HCT116 (cell line): ENCODE results near the gene ARMC8. TPM values are rescaled to one million over a fixed set of nuclear protein-coding genes. Genes with fewer than 3 reads are reported as not detected.
A peak's percentile ranks its signal among the peaks of the same experiment; 100 is the strongest.

Experiments used
- ATAC-seq: fragments of 200-7000 bp; cut with Tn5 transposase; 2 replicates; pipeline ENCODE4 v1.9.1; 2020; ENCODE audit warnings: mild to moderate bottlenecking, moderate library complexity
- BruUV-seq: library from RNA; stranded (reverse); fragments of 400-500 nt; replicated peaks from 2 replicates; lab custom pipeline; 2021; lab: Mats Ljungman, UMichigan
- CTCF ChIA-PET: fragments of 300-600 bp; sonication (Branson Sonifier 250); formaldehyde crosslinking; loops from one replicate; lab custom pipeline; 2021; ENCODE audit warnings: antibody characterized with exemption; lab: Charles Lee
- POLR2A ChIA-PET: fragments of 300-600, 350-600 bp; sonication (Branson Sonifier 250); formaldehyde crosslinking; loops from one replicate; lab custom pipeline; 2021; ENCODE audit warnings: antibody characterized with exemption; lab: Charles Lee
- RAD21 ChIA-PET, 2 experiments: fragments of 300-600 bp; sonication (Branson Sonifier 250); formaldehyde crosslinking; loops; one replicate each; lab custom pipeline; 2023; ENCODE audit warnings: low total read pairs in 2 of 2; ENCODE audit not compliant: uncharacterized antibody in 2 of 2, unreplicated experiment in 2 of 2, low non-redundant PET in 1 of 2; lab: Charles Lee
- DNase-seq: peaks from one replicate; pipeline ENCODE4 v3.0.0-alpha.2; 2010; ENCODE audit warnings: low read depth, low spot score
- H2AFZ ChIP-seq: fragments of 200-600 bp; shearing (Covaris generic), sonication (generic); 2 replicates; pipeline ENCODE4 v1.6.1; 2017; ENCODE audit warnings: low read depth, mixed run types, mixed read lengths, antibody characterized with exemption, low read length; ENCODE audit not compliant: poor library complexity, severe bottlenecking
- H3K27ac ChIP-seq: 2 replicates; pipeline ENCODE4 v1.5.1; 2012; ENCODE audit warnings: low read depth, low read length
- H3K27me3 ChIP-seq: fragments of 200-600 bp; sonication (generic); 2 replicates; pipeline ENCODE4 v1.6.1; 2016; ENCODE audit warnings: mixed run types, low read length, mixed read lengths; ENCODE audit not compliant: insufficient read depth
- H3K36me3 ChIP-seq, 2 experiments: fragments of 200-500 bp in 1 of 2; fragments of 200-600 bp in 1 of 2; sonication (Bioruptor generic) in 1 of 2; sonication (generic) in 1 of 2; 2 replicates each; pipeline versions ENCODE4 v1.5.1 to v1.6.1; 2014 to 2016; ENCODE audit warnings: low read length in 2 of 2, inconsistent platforms in 1 of 2, mixed read lengths in 1 of 2, mixed run types in 1 of 2; ENCODE audit not compliant: insufficient read depth in 2 of 2, control insufficient read depth in 1 of 2
- H3K4me1 ChIP-seq, 2 experiments: fragments of 200-600 bp in 1 of 2; sonication (generic) in 1 of 2; 2 replicates each; pipeline versions ENCODE4 v1.5.1 to v1.6.1; 2012 to 2017; ENCODE audit warnings: low read length in 2 of 2, inconsistent platforms in 1 of 2, mild to moderate bottlenecking in 1 of 2, mixed read lengths in 1 of 2, mixed run types in 1 of 2, moderate library complexity in 1 of 2; ENCODE audit not compliant: insufficient read depth in 2 of 2, control insufficient read depth in 1 of 2
- H3K4me2 ChIP-seq: fragments of 200-600 bp; sonication (generic); 2 replicates; pipeline ENCODE4 v1.6.1; 2017; ENCODE audit warnings: mixed run types, low read length, mixed read lengths
- H3K4me3 ChIP-seq, 2 experiments: fragments of 200-600 bp in 1 of 2; sonication (generic) in 1 of 2; replicated peaks in 1 of 2; 2 replicates each; pipeline ENCODE4 v1.5.1; 2011 to 2016; ENCODE audit warnings: low read length in 2 of 2, control low read depth in 1 of 2, low read depth in 1 of 2, mild to moderate bottlenecking in 1 of 2, mixed read lengths in 1 of 2, mixed run types in 1 of 2
- H3K79me2 ChIP-seq: fragments of 200-600 bp; sonication (generic); 2 replicates; pipeline ENCODE4 v1.6.1; 2017; ENCODE audit warnings: mild to moderate bottlenecking, mixed run types, low read length, moderate library complexity, mixed read lengths; ENCODE audit not compliant: insufficient read depth
- H3K9ac ChIP-seq: fragments of 200-600 bp; sonication (generic); 2 replicates; pipeline ENCODE4 v1.6.1; 2016; ENCODE audit warnings: low read length, mixed read lengths
- H3K9me2 ChIP-seq: fragments of 200-600 bp; sonication (generic), shearing (Covaris generic); 2 replicates; pipeline ENCODE4 v1.6.1; 2017; ENCODE audit warnings: mixed run types, mild to moderate bottlenecking, moderate library complexity; ENCODE audit not compliant: insufficient read depth
- H3K9me3 ChIP-seq, 2 experiments: fragments of 200-500 bp in 1 of 2; fragments of 200-600 bp in 1 of 2; sonication (Bioruptor generic) in 1 of 2; sonication (generic) in 1 of 2; 2 replicates each; pipeline ENCODE4 v1.6.1; 2014 to 2017; ENCODE audit warnings: low read length in 2 of 2, mixed read lengths in 2 of 2, inconsistent platforms in 1 of 2, low read depth in 1 of 2, mild to moderate bottlenecking in 1 of 2, mixed run types in 1 of 2, moderate library complexity in 1 of 2; ENCODE audit not compliant: control insufficient read depth in 1 of 2, insufficient read depth in 1 of 2
- H4K20me1 ChIP-seq: fragments of 200-600 bp; sonication (generic), shearing (Covaris generic); 2 replicates; pipeline ENCODE4 v1.6.1; 2017; ENCODE audit warnings: mixed run types, mild to moderate bottlenecking, moderate library complexity; ENCODE audit not compliant: insufficient read depth
- ELF1 ChIP-seq: IDR thresholded peaks from 2 replicates; pipeline ENCODE4 v1.6.1; 2012; ENCODE audit warnings: low read depth, borderline replicate concordance
- JUND ChIP-seq: IDR thresholded peaks from 2 replicates; pipeline ENCODE4 v1.6.1; 2012
- RAD21 ChIP-seq: IDR thresholded peaks from 2 replicates; pipeline ENCODE4 v1.6.1; 2012; ENCODE audit warnings: low read depth, mild to moderate bottlenecking
- SIN3A ChIP-seq: IDR thresholded peaks from 2 replicates; pipeline ENCODE4 v1.6.1; 2012; ENCODE audit warnings: low read depth
- YY1 ChIP-seq: IDR thresholded peaks from 2 replicates; pipeline ENCODE4 v1.6.1; 2011; ENCODE audit warnings: low read length, low read depth, moderate library complexity, mild to moderate bottlenecking; ENCODE audit not compliant: insufficient replicate concordance; ENCODE audit errors: extremely low read depth
- ZFX ChIP-seq: fragments of 450-650 bp; IDR thresholded peaks from 2 replicates; pipeline ENCODE4 v1.6.1; 2017
- ZNF274 ChIP-seq: fragments of 200-500 bp; sonication (Bioruptor generic); IDR thresholded peaks from 2 replicates; pipeline ENCODE4 v1.6.1; 2014; ENCODE audit warnings: mild to moderate bottlenecking, low read depth, low read length, inconsistent platforms
- intact Hi-C: fragments of 100-400 bp; cut with micrococcal nuclease; formaldehyde crosslinking; loops from 2 replicates; pipeline ENCODE4 v1.10.0; 2022
- total RNA-seq: library from RNA; stranded (reverse); gene quantifications from one replicate; pipeline ENCODE4 v1.2.1, GENCODE V29; 2021; ENCODE audit not compliant: unreplicated experiment
- TF ChIP-seq, protein P1 (sequence below), 3 experiments: fragments of 200-600 bp in 1 of 3; sonication (generic) in 1 of 3; IDR thresholded peaks in 2 of 3; conservative IDR thresholded peaks in 1 of 3; 2 replicates each; pipeline ENCODE4 v1.5.1; 2012 to 2017; ENCODE audit warnings: low read depth in 2 of 3, low read length in 2 of 3, antibody characterized with exemption in 1 of 3, borderline replicate concordance in 1 of 3, control low read depth in 1 of 3, mild to moderate bottlenecking in 1 of 3, mixed read lengths in 1 of 3, mixed run types in 1 of 3, moderate library complexity in 1 of 3; ENCODE audit not compliant: insufficient read depth in 1 of 3
- TF ChIP-seq, protein P2 (sequence below): IDR thresholded peaks from 2 replicates; pipeline ENCODE4 v1.6.1; 2012
- TF ChIP-seq, protein P3 (sequence below): IDR thresholded peaks from 2 replicates; pipeline ENCODE4 v1.6.1; 2012; ENCODE audit warnings: low read depth

Gene ARMC8
- total RNA-seq, 1 experiment from 2014 or later = 36.2 TPM

DNA sequence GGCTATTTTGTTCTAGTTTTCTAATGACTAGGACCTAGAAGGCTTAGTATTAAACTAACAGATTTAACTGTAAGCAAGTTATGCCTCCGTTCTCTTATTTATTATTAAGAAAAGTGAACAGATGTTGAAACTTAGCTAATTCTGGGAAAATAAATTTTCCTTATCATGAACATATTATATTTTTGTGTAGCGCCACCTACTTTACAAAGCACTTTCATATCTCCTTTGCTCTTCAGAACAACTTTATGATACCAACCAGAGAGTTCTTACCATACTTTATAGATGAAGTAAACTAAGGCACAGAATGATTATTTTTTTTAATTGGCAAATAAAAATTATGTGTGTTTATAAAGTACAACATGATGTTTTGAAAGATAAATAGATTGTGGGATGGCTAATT lies 83.1 kb downstream of the ARMC8 start:
- TF ChIP-seq, protein P1, sequence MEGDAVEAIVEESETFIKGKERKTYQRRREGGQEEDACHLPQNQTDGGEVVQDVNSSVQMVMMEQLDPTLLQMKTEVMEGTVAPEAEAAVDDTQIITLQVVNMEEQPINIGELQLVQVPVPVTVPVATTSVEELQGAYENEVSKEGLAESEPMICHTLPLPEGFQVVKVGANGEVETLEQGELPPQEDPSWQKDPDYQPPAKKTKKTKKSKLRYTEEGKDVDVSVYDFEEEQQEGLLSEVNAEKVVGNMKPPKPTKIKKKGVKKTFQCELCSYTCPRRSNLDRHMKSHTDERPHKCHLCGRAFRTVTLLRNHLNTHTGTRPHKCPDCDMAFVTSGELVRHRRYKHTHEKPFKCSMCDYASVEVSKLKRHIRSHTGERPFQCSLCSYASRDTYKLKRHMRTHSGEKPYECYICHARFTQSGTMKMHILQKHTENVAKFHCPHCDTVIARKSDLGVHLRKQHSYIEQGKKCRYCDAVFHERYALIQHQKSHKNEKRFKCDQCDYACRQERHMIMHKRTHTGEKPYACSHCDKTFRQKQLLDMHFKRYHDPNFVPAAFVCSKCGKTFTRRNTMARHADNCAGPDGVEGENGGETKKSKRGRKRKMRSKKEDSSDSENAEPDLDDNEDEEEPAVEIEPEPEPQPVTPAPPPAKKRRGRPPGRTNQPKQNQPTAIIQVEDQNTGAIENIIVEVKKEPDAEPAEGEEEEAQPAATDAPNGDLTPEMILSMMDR (IDR thresholded peaks at IDR 0.05 in 2 of 3, conservative IDR thresholded peaks at IDR 0.05 in 1 of 3; ENCODE audit: borderline replicate concordance in 1 of 3, insufficient read depth in 1 of 3, low read depth in 2 of 3, low read length in 2 of 3) = peak in 1 of 3 experiments; percentile 9; a peak in 1 of 6 replicates
- TF ChIP-seq, protein P2, sequence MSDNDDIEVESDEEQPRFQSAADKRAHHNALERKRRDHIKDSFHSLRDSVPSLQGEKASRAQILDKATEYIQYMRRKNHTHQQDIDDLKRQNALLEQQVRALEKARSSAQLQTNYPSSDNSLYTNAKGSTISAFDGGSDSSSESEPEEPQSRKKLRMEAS = no peak
- no peaks in the 10 kb centered on the region for H4K20me1 ChIP-seq
- no peak overlapping the region for H2AFZ ChIP-seq
- no peaks in the 10 kb centered on the region for H3K4me1 ChIP-seq
- intact Hi-C loops = no loop called here
- peaks cover 14 to 19% of the 10 kb centered on the region in 2 experiments; a peak in 3 of 4 replicates for H3K36me3 ChIP-seq
- no peaks in the 10 kb centered on the region for H3K79me2 ChIP-seq
- no peak overlapping the region for H3K4me3 ChIP-seq
- H3K27ac ChIP-seq = no peak overlapping the region
- H3K9ac ChIP-seq = no peak overlapping the region
- ATAC-seq (no peak), DNase-seq (no peak)
- CTCF ChIA-PET = no interaction called here
- BruUV-seq = no TSS peak
- POLR2A ChIA-PET = no interaction called here
- H3K9me2 ChIP-seq = no peaks in the 10 kb centered on the region
- RAD21 ChIA-PET = no interaction called here
- no peaks in the 10 kb centered on the region for H3K27me3 ChIP-seq
- H3K4me2 ChIP-seq = no peak overlapping the region
- H3K9me3 ChIP-seq = no peaks in the 10 kb centered on the region

DNA sequence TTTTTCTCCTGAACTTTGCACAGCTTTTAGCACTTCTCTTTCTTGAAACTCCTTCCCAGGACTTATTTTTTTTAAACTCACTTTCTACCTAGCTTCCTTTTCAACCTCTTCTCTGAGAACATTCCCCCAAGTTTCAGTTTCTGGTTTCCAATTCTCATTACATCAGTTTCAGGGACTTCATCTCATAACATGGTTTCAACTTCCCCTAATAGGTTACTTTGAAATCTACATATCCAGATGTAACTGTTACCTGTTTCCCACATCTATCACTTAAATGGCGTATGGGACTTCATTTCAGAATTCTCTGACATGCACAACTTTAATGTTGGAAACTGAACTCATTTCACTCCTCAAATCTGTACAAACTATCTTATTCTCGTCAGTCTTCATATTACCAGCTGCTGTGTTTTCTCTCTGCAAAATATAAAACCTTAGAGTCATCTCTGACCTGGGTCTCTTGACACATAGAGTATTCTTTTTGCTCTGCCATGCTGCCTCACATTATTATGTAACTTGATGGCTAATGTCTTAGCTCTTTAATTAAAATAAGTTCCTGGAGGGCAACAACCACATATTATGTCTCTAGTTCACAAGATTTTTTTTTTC lies 84.2 kb downstream of the ARMC8 start:
- Histone ChIP-seq H3K9ac (no peak overlapping the region), H3K9me3 (no peaks in the 10 kb centered on the region), H3K79me2 (no peaks in the 10 kb centered on the region), H4K20me1 (no peaks in the 10 kb centered on the region), H3K4me3 (no peak overlapping the region), H3K4me2 (no peak overlapping the region), H2AFZ (no peak overlapping the region), H3K36me3 (peaks cover 14 to 19% of the 10 kb centered on the region in 2 experiments; a peak in 3 of 4 replicates), H3K27me3 (no peaks in the 10 kb centered on the region), H3K4me1 (no peaks in the 10 kb centered on the region), H3K27ac (no peak overlapping the region), H3K9me2 (no peaks in the 10 kb centered on the region)
- no TSS peak for BruUV-seq
- POLR2A ChIA-PET = no interaction called here
- CTCF ChIA-PET = interaction anchor here (1.3 kb wide), 1 partner anchor 12 kb away, joined by 3 read pairs; no protein-coding TSS in a partner anchor
- intact Hi-C loops = no loop called here
- ATAC-seq (no peak), DNase-seq (no peak)
- RAD21 ChIA-PET = no interaction called here
- TF ChIP-seq YY1 (no peak), ZNF274 (no peak), SIN3A (no peak), ELF1 (no peak), JUND (no peak), ZFX (no peak), RAD21 (no peak)
- TF ChIP-seq, protein P1 (IDR thresholded peaks at IDR 0.05 in 2 of 3, conservative IDR thresholded peaks at IDR 0.05 in 1 of 3; ENCODE audit: borderline replicate concordance in 1 of 3, insufficient read depth in 1 of 3, low read depth in 2 of 3, low read length in 2 of 3) = no peak
- TF ChIP-seq, protein P3, sequence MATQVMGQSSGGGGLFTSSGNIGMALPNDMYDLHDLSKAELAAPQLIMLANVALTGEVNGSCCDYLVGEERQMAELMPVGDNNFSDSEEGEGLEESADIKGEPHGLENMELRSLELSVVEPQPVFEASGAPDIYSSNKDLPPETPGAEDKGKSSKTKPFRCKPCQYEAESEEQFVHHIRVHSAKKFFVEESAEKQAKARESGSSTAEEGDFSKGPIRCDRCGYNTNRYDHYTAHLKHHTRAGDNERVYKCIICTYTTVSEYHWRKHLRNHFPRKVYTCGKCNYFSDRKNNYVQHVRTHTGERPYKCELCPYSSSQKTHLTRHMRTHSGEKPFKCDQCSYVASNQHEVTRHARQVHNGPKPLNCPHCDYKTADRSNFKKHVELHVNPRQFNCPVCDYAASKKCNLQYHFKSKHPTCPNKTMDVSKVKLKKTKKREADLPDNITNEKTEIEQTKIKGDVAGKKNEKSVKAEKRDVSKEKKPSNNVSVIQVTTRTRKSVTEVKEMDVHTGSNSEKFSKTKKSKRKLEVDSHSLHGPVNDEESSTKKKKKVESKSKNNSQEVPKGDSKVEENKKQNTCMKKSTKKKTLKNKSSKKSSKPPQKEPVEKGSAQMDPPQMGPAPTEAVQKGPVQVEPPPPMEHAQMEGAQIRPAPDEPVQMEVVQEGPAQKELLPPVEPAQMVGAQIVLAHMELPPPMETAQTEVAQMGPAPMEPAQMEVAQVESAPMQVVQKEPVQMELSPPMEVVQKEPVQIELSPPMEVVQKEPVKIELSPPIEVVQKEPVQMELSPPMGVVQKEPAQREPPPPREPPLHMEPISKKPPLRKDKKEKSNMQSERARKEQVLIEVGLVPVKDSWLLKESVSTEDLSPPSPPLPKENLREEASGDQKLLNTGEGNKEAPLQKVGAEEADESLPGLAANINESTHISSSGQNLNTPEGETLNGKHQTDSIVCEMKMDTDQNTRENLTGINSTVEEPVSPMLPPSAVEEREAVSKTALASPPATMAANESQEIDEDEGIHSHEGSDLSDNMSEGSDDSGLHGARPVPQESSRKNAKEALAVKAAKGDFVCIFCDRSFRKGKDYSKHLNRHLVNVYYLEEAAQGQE = no peak
